GM21447 (cell line): Measurements from ENCODE around the gene PLD4.

Experiments used
- ATAC-seq: cut with Tn5 transposase; IDR thresholded peaks from one replicate; pipeline ENCODE4 v1.9.1; 2021; ENCODE audit not compliant: unreplicated experiment

Gene PLD4

GRCh38 chr14:104927901-104928300 lies 3.2 kb downstream of the PLD4 start:
- no peak for ATAC-seq

GRCh38 chr14:104928391-104929133 lies 3.9 kb downstream of the PLD4 start:
- no peak for ATAC-seq

DNA sequence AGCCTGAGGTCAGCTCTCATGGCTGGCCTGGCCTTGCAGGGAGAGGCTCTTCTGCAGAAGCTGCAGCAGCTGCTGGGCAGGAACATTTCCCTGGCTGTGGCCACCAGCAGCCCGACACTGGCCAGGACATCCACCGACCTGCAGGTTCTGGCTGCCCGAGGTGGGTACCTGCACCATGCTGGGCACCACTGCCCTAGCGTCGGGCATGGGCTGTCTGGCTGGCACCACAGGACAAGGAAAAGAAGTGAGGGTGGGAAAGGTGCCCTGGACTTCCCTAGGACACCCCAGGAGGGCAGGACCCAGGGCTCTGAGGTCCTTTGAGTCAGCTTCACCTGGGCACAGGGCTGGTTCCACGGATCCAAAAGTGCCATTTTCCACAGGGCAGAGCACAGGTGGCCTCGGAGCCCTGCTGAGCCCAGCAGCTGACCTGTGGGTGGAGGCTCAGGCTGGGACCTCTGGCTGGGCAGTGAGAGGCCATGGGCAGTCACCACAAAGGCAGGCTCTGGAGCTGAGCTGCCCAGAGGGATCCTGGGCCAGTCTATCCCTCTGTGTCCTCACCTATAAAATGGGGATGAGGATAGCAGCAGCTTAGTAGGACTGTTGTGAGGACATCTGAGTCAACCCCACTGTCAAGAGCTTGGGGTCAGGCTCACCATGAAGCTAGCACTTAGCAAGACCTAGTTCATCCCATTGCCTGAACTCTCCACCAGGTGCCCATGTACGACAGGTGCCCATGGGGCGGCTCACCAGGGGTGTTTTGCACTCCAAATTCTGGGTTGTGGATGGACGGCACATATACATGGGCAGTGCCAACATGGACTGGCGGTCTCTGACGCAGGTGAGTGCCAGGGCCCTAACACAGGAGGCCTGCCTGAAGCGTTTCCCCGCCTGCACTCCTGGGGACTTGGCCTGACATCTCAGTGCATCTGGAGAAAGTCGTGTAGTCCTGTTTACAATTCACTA lies 4.9 kb downstream of the PLD4 start:
- ATAC-seq = no peak

GRCh38 chr14:104930526-104931303 lies 6.0 kb downstream of the PLD4 start:
- no peak for ATAC-seq

GRCh38 chr14:104931304-104931770 lies 6.7 kb downstream of the PLD4 start:
- no peak for ATAC-seq

DNA sequence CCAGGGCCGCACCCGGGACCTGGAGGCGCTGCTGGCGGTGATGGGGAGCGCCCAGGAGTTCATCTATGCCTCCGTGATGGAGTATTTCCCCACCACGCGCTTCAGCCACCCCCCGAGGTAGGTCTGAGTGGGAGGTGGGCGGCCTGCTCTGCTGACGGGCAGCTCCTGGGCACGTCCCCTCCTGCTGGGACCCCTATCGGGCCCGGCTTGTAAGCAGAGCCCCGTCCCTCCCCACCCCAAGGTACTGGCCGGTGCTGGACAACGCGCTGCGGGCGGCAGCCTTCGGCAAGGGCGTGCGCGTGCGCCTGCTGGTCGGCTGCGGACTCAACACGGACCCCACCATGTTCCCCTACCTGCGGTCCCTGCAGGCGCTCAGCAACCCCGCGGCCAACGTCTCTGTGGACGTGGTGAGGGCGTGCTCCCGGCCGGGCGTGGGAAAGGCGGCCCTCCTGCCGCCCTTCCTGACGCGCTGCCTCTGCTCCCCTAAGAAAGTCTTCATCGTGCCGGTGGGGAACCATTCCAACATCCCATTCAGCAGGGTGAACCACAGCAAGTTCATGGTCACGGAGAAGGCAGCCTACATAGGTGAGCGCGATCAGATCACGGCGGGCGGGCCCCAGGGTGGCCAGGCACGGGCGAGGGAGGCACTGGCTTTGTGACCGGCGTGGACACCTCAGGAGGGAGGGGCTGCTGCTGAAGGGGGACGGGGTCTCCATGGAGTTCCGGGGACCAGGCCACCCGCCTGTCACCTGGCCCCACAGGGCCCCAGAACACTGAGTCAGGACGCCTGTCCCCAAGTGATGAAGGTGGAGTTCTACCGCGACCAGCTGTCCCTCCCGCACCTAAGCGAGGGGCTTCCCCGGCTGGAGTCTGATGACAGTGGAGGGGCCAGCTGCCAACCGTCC lies 7.3 kb downstream of the PLD4 start:
- ATAC-seq = no peak

GRCh38 chr14:104932676-104933631 lies 8.3 kb downstream of the PLD4 start:
- ATAC-seq = no peak

DNA sequence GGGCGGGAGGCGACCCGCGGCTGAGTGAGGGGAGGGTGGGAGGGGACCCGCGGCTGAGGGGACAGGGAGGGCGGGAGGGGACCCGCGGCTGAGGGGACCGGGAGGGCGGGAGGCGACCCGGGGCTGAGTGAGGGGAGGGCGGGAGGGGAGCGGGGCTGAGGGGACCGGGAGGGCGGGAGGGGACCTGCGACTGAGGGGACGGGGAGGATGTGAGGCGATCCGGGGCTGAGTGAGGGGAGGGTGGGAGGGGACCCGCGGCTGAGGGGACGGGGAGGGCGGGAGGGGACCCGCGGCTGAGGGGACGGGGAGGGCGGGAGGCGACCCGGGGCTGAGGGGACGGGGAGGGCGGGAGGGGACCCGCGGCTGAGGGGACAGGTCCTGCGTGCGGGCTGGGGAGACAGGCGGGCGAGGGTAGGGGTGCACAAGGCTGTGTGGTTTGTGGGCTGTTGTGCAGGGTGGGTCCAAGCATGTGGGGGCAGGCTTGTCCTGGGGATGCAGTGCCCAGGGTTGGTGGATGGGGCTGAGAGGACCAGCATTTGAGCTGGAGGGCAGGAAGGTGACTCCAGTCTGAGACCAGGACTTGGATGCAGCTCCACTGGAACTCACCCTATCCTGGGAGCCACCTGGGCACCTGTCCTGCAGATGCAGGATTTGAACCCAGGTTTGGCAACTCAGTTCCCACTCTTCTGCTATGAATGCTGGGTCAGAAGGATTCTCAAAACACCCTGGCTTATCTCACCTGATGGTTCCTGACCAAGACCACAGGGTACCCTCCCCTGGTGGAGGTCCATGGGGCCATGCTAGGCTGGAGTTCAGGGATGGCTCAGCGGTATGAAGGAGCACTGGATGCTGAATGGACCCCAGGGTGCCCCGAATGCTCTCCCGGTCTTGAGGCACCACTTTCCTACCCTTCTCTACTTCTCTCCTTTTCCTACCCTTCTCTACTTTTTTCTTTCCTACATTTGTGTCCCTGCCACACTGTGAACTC lies 9.4 kb downstream of the PLD4 start:
- no peak for ATAC-seq

DNA sequence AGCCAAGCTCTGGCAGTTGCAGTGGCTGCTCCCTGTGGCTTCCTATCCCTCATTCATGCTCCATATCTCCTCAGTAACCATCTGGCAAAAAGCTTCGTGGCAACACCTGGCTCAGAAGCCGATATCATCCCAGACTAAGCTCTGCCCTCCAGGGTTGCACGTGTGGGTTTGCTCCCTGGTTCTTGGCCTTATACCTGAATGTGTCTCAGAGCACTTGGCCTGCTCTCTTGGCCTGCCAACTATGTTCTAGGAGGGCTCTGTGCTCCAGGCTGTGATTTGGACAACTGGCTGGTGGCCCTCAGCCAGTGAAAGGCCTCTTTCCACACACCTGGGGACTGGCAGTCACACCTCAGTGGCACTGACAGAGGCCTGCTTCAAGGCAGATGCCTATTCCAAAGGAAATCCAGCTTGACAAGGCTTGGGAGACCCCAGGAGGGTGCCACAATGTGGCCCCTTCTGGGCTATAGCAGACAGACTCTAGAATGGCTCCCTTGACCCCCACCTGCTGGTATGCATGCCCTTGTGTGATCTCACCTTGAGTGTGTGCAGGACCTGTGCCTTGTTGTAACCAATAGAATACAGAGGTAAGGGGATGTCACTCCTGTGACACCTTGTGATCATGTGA lies 10.5 kb downstream of the PLD4 start:
- ATAC-seq = no peak

DNA sequence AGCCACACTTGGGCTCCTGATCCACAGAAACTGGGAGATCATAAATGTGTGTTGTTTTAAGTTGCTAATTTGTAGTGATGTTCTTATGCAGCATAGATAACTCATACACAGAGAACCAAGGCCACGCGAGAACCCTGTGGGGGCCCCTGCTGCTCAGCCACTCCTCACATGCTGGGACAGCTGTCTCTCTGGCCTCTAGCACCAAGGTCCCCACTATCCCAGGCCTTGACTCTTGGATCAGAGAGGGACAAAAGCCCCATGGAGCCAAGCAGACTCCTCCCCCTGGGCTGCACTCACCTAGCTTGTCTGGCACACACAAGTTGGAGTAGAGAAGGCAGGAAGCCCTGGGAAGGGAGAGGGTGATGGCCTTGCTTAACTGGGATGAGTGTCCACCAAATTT lies 11.3 kb downstream of the PLD4 start:
- ATAC-seq = no peak

DNA sequence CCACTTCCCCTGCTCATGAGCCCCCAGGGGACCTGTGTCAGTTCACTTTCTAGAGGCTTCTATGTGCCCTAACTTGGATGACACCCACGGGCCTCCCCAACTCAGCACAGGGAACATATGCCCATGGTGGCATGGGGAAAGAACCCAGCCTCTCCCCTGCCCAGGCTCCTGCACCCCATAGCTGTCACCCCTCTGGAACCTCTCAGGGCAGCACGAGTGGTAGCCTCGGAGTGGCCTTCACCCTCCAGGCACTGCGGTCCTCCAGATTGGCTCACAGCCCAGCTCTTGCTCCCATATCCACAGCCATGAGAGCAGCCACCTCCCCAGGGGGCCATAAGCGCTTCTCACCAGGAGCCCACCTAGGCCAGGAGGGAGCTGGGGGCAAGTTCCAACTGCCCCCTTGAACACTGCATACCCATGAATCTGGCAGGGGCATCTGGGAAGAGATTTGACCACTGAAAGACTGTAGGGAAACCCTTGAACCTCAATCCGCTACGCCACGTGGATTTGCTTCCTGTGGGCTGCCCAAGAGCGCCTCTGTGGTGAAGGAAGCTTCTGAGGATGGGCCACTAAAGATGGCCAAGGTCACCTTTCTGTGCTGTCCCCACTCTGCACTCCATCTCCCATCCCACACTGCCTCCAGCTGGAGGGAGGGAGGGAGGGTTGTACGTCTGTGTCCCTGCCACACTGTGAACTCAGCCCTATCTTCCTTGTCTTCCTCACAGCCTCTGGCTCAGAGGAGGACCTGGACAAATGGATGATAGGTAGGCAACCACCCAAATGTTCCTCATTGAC lies 11.9 kb downstream of the PLD4 start:
- ATAC-seq = no peak

DNA sequence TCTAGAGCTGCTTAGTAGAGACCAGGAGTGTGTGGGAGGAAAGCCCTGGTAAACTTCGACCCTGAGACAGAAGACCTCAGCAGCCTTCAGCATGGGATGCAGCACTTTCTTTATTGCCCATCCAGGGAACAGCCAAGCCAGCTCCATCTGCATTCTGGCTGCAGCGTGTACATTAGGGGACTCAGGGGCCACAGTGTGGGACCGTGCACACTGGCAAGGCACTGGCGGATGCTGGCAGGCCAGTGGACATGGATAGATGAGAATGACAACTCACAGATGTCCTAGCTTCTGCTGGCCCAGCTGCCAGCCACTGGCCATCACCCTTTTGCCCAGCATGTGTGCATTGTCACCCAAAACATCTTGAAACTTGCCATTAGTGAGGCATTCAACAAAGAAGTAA lies 12.5 kb downstream of the PLD4 start:
- no peak for ATAC-seq

DNA sequence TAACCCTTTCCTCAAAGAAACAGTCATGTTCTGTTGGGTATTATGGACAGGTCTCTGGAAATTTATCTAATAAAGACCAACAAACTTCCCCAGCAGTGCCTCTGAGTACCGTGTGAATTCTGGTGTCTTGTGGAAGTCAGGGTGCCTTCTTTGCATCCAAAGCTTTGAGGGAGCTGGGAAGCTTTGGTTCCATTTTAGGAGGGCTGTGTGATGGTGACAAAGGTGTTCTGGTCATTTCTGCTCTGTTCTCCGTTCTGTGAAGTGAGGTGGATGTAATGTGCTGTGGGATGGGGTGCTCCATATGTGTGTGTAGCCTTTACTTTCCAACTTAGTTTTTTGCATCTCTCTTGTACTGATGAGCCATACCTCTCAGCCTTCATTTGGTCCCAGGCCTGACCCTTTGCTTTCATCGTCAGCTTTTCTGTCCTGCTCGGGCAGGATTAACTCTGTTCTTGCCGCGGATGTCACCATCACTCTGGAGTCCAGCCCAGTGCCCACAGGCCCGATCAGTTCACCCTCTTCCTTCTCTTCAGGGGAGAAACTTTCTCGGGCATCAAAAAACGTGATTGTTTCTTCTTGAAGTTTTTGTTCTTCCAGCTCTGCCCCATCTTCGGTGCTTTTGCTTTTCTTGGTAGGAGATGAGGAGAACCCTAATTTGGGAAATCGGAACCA lies 13.2 kb downstream of the PLD4 start:
- ATAC-seq = no peak

DNA sequence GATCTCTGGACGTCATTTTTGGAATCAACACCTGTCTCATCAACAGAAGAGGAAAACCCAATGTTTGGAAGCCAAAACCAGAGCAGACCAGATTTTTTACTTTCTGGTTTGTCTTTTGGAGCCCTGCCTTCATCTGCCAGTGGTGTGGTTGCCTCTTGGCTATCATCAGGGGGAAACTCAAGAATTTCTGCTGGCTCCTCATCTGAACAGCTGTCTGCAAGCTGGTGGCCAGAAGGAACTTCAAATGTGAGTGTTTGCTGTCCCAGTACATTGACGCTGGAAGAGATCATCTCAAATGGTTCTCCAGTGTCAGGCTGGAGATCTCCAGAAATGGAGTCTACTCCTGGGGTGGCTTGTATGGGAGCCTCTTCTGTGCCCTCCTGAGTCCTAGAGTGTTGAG lies 13.8 kb downstream of the PLD4 start:
- ATAC-seq = no peak

DNA sequence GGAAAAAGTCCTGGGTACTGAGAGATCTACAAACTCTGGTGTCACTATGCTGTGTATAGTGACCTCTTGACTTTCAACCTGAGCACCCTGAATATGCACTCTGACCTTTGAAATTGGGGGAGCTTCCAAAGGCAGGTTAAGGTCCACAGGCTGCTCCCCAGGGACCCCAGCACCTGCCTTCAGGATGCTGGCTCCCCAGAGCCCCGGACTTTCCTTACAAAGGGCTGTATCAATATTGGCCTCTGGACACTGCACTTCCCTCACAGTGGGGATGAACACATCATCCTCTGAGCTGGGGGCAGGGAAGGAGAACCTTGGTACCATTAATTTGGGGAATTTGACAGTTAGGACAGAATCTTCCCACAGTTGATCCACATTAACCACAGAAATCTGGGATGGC lies 14.3 kb downstream of the PLD4 start:
- no peak for ATAC-seq
